Astrocyte of the cerebellum (primary cell): ENCODE data around the gene C1QTNF9.

Source experiments
- DNase-seq: peaks from one replicate; pipeline ENCODE4 v3.0.0-alpha.2; 2011; ENCODE audit warnings: low read depth
- H3K4me3 ChIP-seq: 2 replicates; pipeline ENCODE4 v1.5.1; 2011; ENCODE audit warnings: mild to moderate bottlenecking, low read depth, low read length, moderate library complexity
- CTCF ChIP-seq: IDR thresholded peaks from 2 replicates; pipeline ENCODE4 v1.5.1; 2012; ENCODE audit warnings: low read length, low read depth, moderate library complexity, mild to moderate bottlenecking; ENCODE audit errors: missing control alignments
- in situ Hi-C: cut with HindIII; loops from 2 replicates; pipeline ENCODE4 v1.10.0; 2017; ENCODE audit warnings: low sequenced_read_pairs

C1QTNF9 gene

GRCh38 chr13:24301434-24301833 lies 7.9 kb upstream of the C1QTNF9 start:
- no peak overlapping the region for H3K4me3 ChIP-seq
- in situ Hi-C loops: no loop called here
- DNase-seq: no peak
- no peak for TF ChIP-seq CTCF

GRCh38 chr13:24301911-24302310 lies 7.5 kb upstream of the C1QTNF9 start:
- no peak for DNase-seq
- in situ Hi-C loops: no loop called here
- no peak overlapping the region for H3K4me3 ChIP-seq
- no peak for TF ChIP-seq CTCF

GRCh38 chr13:24304620-24305019 lies 4.8 kb upstream of the C1QTNF9 start:
- in situ Hi-C loops: no loop called here
- H3K4me3 ChIP-seq: no peak overlapping the region
- no peak for DNase-seq
- no peak for TF ChIP-seq CTCF

- no peak for DNase-seq
- H3K4me3 ChIP-seq: no peak overlapping the region
- in situ Hi-C loops: no loop called here
- no peak for TF ChIP-seq CTCF
These were observed 2.7 kb upstream of the C1QTNF9 start for GRCh38 chr13:24306632-24307031.

GRCh38 chr13:24307211-24308067 lies 1.9 kb upstream of the C1QTNF9 start:
- DNase-seq: no peak
- no peak overlapping the region for H3K4me3 ChIP-seq
- TF ChIP-seq CTCF: no peak
- in situ Hi-C loops: no loop called here

- no peak overlapping the region for H3K4me3 ChIP-seq
- in situ Hi-C loops: no loop called here
- no peak for DNase-seq
- no peak for TF ChIP-seq CTCF
These were observed 1.3 kb upstream of the C1QTNF9 start for GRCh38 chr13:24308068-24308445.
